ENCODE data around the gene CD2BP2. TPM values are rescaled to one million over a fixed set of nuclear protein-coding genes. Genes with fewer than 3 reads are reported as not detected.
"Not testable (repeated sequence)": the region's sequence is repeated elsewhere in the genome, so short reads cannot be mapped to it uniquely, and the experiment has no call there.

CD2BP2 gene
- total RNA-seq, 1 experiment from 2014 or later: 38.8 TPM

- peak; percentile 72 for DNase-seq (ENCODE audit: low read depth, low spot score)
- in situ Hi-C loops (cut with HindIII; ENCODE audit: low pct_unique_long_range_greater_than_20kb, low sequenced_read_pairs): not testable (repeated sequence)
These were observed 20.6 kb downstream of the CD2BP2 start for GRCh38 chr16:30334473-30334989.

- DNase-seq (ENCODE audit: low read depth, low spot score); in situ Hi-C loops (cut with HindIII; ENCODE audit: low pct_unique_long_range_greater_than_20kb, low sequenced_read_pairs): not testable (repeated sequence)
These were observed 30.9 kb downstream of the CD2BP2 start for GRCh38 chr16:30324220-30324619.

- in situ Hi-C loops (cut with HindIII; ENCODE audit: low pct_unique_long_range_greater_than_20kb, low sequenced_read_pairs); DNase-seq (ENCODE audit: low read depth, low spot score): not testable (repeated sequence)
These were observed 36.5 kb downstream of the CD2BP2 start for GRCh38 chr16:30318647-30319046.

GRCh38 chr16:30310937-30311336, 44.2 kb downstream of the CD2BP2 start:
- in situ Hi-C loops (cut with HindIII; ENCODE audit: low pct_unique_long_range_greater_than_20kb, low sequenced_read_pairs); DNase-seq (ENCODE audit: low read depth, low spot score): not testable (repeated sequence)

GRCh38 chr16:30309255-30309654, 45.9 kb downstream of the CD2BP2 start:
- in situ Hi-C loops (cut with HindIII; ENCODE audit: low pct_unique_long_range_greater_than_20kb, low sequenced_read_pairs); DNase-seq (ENCODE audit: low read depth, low spot score): not testable (repeated sequence)

Other genes starting within 250 kb of the CD2BP2 start
- gene GDPD3, start 241.8 kb downstream of the CD2BP2 start, total RNA-seq (2014; rRNA removed; shearing (Covaris generic)): 0.34 TPM in 1 of 2 replicates, not detected in the other
- 20.4 and 22.0 TPM in 2 replicates for gene MAPK3, start 232.1 kb downstream of the CD2BP2 start, total RNA-seq (2014; rRNA removed; shearing (Covaris generic))
- 0.08 TPM in 1 of 2 replicates, not detected in the other for gene CORO1A, start 171.7 kb downstream of the CD2BP2 start, total RNA-seq (2014; rRNA removed; shearing (Covaris generic))
- 24.0 and 30.6 TPM in 2 replicates for gene BOLA2B, start 161.6 kb downstream of the CD2BP2 start, total RNA-seq (2014; rRNA removed; shearing (Covaris generic))
- gene SLX1A, start 161.4 kb downstream of the CD2BP2 start, total RNA-seq (2014; rRNA removed; shearing (Covaris generic)): 23.9 and 27.8 TPM in 2 replicates
- gene SULT1A3, start 156.1 kb downstream of the CD2BP2 start, total RNA-seq (2014; rRNA removed; shearing (Covaris generic)): 1.4 and 3.6 TPM in 2 replicates
- 0.90 and 0.95 TPM in 2 replicates for gene NPIPB13, start 106.8 kb downstream of the CD2BP2 start, total RNA-seq (2014; rRNA removed; shearing (Covaris generic))
- 12.6 and 14.6 TPM in 2 replicates for gene TBC1D10B, start 15.2 kb upstream of the CD2BP2 start, total RNA-seq (2014; rRNA removed; shearing (Covaris generic))
- not detected in 2 replicates for gene MYL11, start 19.5 kb upstream of the CD2BP2 start, total RNA-seq (2014; rRNA removed; shearing (Covaris generic))
- gene SEPTIN1, start 27.3 kb upstream of the CD2BP2 start, total RNA-seq (2014; rRNA removed; shearing (Covaris generic)): not detected in 2 replicates
- gene ZNF48, start 40.1 kb upstream of the CD2BP2 start, total RNA-seq (2014; rRNA removed; shearing (Covaris generic)): 0.64 and 0.95 TPM in 2 replicates
- gene ZNF771, start 52.3 kb upstream of the CD2BP2 start, total RNA-seq (2014; rRNA removed; shearing (Covaris generic)): 3.7 and 7.2 TPM in 2 replicates
- 11.9 and 21.7 TPM in 2 replicates for gene DCTPP1, start 74.7 kb upstream of the CD2BP2 start, total RNA-seq (2014; rRNA removed; shearing (Covaris generic))
- gene SEPHS2, start 90.6 kb upstream of the CD2BP2 start, total RNA-seq (2014; rRNA removed; shearing (Covaris generic)): 5.4 and 7.9 TPM in 2 replicates
- gene ITGAL, start 117.4 kb upstream of the CD2BP2 start, total RNA-seq (2014; rRNA removed; shearing (Covaris generic)): not detected in 2 replicates
- gene ZNF768, start 171.3 kb upstream of the CD2BP2 start, total RNA-seq (2014; rRNA removed; shearing (Covaris generic)): 40.4 and 43.1 TPM in 2 replicates
- gene ZNF747, start 179.6 kb upstream of the CD2BP2 start, total RNA-seq (2014; rRNA removed; shearing (Covaris generic)): 4.1 and 4.6 TPM in 2 replicates
- 4.1 and 4.9 TPM in 2 replicates for gene ZNF764, start 203.1 kb upstream of the CD2BP2 start, total RNA-seq (2014; rRNA removed; shearing (Covaris generic))
- 16.3 and 23.4 TPM in 2 replicates for gene ZNF688, start 216.4 kb upstream of the CD2BP2 start, total RNA-seq (2014; rRNA removed; shearing (Covaris generic))
- gene ZNF785, start 230.4 kb upstream of the CD2BP2 start, total RNA-seq (2014; rRNA removed; shearing (Covaris generic)): 12.1 and 13.0 TPM in 2 replicates